ENCODE results near the gene CCR7. TPM values are rescaled to one million over a fixed set of nuclear protein-coding genes. Genes with fewer than 3 reads are reported as not detected.

CCR7 gene
- total and polyA plus RNA-seq, 2 of the 13 experiments (the other 11 are each of a cell fraction or from before 2014, with no cell fraction given) = 0.04 to 0.53 TPM

DNA sequence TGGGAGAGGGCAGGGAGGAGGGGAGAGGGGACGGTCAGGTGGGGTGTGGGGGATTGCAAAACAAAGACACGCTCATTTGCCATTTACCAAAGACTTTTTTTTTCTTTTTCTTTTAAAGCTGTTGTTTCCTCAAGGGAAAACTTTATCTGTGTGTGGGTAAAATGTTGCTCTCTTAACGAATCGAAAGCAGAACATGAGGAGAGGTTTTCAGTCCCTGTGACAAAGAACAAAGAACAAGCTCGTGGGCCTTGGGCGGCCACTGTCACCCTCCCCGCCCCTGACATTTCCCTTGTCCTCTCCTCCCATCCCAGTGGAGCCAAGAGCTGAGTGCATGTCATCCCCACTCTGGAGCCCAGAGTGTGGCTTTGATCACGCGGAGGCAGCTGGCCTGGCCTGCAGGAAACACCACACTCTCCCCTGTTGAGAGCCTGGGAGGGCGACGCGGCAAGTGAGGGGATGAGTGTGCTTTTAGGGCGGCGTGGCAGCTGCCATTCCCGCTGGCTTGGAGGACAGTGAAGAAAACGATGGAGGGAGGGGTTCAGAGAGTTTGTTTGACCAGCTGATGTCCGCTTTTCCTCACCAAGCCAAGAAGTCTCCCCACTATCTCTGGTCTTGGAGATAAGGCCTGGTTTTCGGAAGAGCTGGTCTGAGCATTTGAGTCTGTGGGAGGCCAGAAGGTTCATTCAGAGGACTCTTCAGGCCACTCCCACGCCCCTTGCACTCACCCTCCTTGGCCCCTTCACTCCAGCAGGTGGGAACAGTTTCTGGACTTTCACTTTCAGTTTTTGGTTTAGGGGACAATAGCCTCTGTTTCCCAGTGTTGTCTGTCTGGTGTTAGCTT, 11.4 kb downstream of the CCR7 start (continued):
- TF ChIP-seq ZNF549 (CRISPR knock-in tag; IDR thresholded peaks at IDR 0.05) (no peak), ZNF572 (CRISPR knock-in tag; IDR thresholded peaks at IDR 0.05) (no peak), TAF1 (CRISPR knock-in tag; IDR thresholded peaks at IDR 0.05) (no peak), ASH2L (IDR thresholded peaks at IDR 0.05; ENCODE audit: insufficient read length, low read depth, low read length) (peak; percentile 15), ATM (IDR thresholded peaks at IDR 0.05; ENCODE audit: borderline replicate concordance) (no peak), ZNF674 (CRISPR knock-in tag; IDR thresholded peaks at IDR 0.05; ENCODE audit: low read depth) (no peak), SNRNP70 (IDR thresholded peaks at IDR 0.05; ENCODE audit: low read depth, low read length) (no peak), RORA (CRISPR knock-in tag; IDR thresholded peaks at IDR 0.05) (no peak), ZNF326 (CRISPR knock-in tag; IDR thresholded peaks at IDR 0.05; ENCODE audit: borderline replicate concordance) (no peak), ZNF766 (CRISPR knock-in tag; IDR thresholded peaks at IDR 0.05; ENCODE audit: borderline replicate concordance) (peak; percentile 67; the same call in 1 of the 2 replicates), ZNF484 (CRISPR knock-in tag; IDR thresholded peaks at IDR 0.05; ENCODE audit: borderline replicate concordance, low read depth) (no peak), SOX13 (IDR thresholded peaks at IDR 0.05) (no peak), SOX13 (CRISPR knock-in tag; conservative IDR thresholded peaks at IDR 0.05 in 1 of 2, IDR thresholded peaks at IDR 0.05 in 1 of 2) (peak in 1 of 2 experiments; percentile 68; a peak in 2 of 4 replicates), ZNF432 (CRISPR knock-in tag; IDR thresholded peaks at IDR 0.05; ENCODE audit: borderline replicate concordance) (no peak), ZNF292 (CRISPR knock-in tag; IDR thresholded peaks at IDR 0.05; ENCODE audit: borderline replicate concordance, low read depth) (no peak), SIN3B (IDR thresholded peaks at IDR 0.05; ENCODE audit: low read length) (no peak), KAT8 (CRISPR knock-in tag; IDR thresholded peaks at IDR 0.05) (no peak; the same call in 1 of the 2 replicates), SP5 (CRISPR knock-in tag; IDR thresholded peaks at IDR 0.05; ENCODE audit: borderline replicate concordance, low read depth) (no peak), NFRKB (IDR thresholded peaks at IDR 0.05) (no peak)
- TF ChIP-seq, protein P1, sequence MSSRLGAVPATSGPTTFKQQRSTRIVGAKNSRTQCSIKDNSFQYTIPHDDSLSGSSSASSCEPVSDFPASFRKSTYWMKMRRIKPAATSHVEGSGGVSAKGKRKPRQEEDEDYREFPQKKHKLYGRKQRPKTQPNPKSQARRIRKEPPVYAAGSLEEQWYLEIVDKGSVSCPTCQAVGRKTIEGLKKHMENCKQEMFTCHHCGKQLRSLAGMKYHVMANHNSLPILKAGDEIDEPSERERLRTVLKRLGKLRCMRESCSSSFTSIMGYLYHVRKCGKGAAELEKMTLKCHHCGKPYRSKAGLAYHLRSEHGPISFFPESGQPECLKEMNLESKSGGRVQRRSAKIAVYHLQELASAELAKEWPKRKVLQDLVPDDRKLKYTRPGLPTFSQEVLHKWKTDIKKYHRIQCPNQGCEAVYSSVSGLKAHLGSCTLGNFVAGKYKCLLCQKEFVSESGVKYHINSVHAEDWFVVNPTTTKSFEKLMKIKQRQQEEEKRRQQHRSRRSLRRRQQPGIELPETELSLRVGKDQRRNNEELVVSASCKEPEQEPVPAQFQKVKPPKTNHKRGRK (CRISPR knock-in tag; IDR thresholded peaks at IDR 0.05) = no peak
- TF ChIP-seq, protein P2, sequence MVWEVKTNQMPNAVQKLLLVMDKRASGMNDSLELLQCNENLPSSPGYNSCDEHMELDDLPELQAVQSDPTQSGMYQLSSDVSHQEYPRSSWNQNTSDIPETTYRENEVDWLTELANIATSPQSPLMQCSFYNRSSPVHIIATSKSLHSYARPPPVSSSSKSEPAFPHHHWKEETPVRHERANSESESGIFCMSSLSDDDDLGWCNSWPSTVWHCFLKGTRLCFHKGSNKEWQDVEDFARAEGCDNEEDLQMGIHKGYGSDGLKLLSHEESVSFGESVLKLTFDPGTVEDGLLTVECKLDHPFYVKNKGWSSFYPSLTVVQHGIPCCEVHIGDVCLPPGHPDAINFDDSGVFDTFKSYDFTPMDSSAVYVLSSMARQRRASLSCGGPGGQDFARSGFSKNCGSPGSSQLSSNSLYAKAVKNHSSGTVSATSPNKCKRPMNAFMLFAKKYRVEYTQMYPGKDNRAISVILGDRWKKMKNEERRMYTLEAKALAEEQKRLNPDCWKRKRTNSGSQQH (CRISPR knock-in tag; IDR thresholded peaks at IDR 0.05; ENCODE audit: low read depth) = 0 out of 2 replicates have a peak, but pooled peaks have one; percentile 30
- TF ChIP-seq, protein P3, sequence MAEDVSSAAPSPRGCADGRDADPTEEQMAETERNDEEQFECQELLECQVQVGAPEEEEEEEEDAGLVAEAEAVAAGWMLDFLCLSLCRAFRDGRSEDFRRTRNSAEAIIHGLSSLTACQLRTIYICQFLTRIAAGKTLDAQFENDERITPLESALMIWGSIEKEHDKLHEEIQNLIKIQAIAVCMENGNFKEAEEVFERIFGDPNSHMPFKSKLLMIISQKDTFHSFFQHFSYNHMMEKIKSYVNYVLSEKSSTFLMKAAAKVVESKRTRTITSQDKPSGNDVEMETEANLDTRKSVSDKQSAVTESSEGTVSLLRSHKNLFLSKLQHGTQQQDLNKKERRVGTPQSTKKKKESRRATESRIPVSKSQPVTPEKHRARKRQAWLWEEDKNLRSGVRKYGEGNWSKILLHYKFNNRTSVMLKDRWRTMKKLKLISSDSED (CRISPR knock-in tag; IDR thresholded peaks at IDR 0.05) = no peak
- TF ChIP-seq, protein P4, sequence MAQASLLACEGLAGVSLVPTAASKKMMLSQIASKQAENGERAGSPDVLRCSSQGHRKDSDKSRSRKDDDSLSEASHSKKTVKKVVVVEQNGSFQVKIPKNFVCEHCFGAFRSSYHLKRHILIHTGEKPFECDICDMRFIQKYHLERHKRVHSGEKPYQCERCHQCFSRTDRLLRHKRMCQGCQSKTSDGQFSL (CRISPR knock-in tag; IDR thresholded peaks at IDR 0.05) = no peak
- TF ChIP-seq, protein P5, sequence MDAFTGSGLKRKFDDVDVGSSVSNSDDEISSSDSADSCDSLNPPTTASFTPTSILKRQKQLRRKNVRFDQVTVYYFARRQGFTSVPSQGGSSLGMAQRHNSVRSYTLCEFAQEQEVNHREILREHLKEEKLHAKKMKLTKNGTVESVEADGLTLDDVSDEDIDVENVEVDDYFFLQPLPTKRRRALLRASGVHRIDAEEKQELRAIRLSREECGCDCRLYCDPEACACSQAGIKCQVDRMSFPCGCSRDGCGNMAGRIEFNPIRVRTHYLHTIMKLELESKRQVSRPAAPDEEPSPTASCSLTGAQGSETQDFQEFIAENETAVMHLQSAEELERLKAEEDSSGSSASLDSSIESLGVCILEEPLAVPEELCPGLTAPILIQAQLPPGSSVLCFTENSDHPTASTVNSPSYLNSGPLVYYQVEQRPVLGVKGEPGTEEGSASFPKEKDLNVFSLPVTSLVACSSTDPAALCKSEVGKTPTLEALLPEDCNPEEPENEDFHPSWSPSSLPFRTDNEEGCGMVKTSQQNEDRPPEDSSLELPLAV (CRISPR knock-in tag; conservative IDR thresholded peaks at IDR 0.05; ENCODE audit: low read depth) = no peak
